Muscle layer of colon (tissue), 2 donors: ENCODE results near the gene KRTAP4-16.

Source experiments
- H3K27ac ChIP-seq: one replicate; pipeline ENCODE4 v1.7.0; 2013; ENCODE audit warnings: low read depth, mild to moderate bottlenecking, low read length, moderate library complexity
- H3K27me3 ChIP-seq, 2 donors: one replicate each; pipeline ENCODE4 v1.7.0; 2013; ENCODE audit warnings: low read length in 2 of 2, mild to moderate bottlenecking in 2 of 2; ENCODE audit not compliant: insufficient read depth in 2 of 2, control insufficient read depth in 1 of 2
- H3K36me3 ChIP-seq: one replicate; pipeline ENCODE4 v1.7.0; 2013; ENCODE audit warnings: mild to moderate bottlenecking, low read length; ENCODE audit not compliant: insufficient read depth
- H3K4me1 ChIP-seq: one replicate; pipeline ENCODE4 v1.7.0; 2013; ENCODE audit warnings: mild to moderate bottlenecking, low read length; ENCODE audit not compliant: insufficient read depth
- H3K4me3 ChIP-seq, 2 donors: one replicate each; pipeline ENCODE4 v1.7.0; 2013; ENCODE audit warnings: low read length in 2 of 2, low read depth in 1 of 2, mild to moderate bottlenecking in 1 of 2, moderate library complexity in 1 of 2
- H3K9ac ChIP-seq: one replicate; pipeline ENCODE4 v1.7.0; 2013; ENCODE audit warnings: low read length
- H3K9me3 ChIP-seq: one replicate; pipeline ENCODE4 v1.7.0; 2013; ENCODE audit warnings: mild to moderate bottlenecking, low read length
- donor health status: abdominal sarcoma.
- donor health status: Adenocarcinoma of cecum.

Gene KRTAP4-16

DNA sequence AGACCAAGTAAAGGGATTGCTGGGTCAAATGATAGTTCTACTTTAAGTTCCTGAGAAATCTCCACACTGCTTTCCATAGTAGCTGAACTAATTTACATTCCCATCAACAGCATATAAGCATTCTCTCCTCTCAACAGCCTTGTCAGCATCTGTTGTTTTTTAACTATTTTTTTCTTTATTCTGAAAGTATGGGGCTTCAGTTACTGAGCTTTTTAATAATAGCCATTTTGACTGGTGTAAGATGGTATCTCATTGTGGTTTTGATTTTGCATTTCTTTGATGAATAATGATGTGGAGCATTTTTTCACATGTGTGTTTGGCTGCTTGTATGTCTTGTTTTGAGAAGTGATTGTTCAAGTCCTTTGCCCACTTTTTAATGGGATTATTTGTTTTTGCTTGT is 49.4 kb downstream of the KRTAP4-16 start:
- H3K9ac ChIP-seq = no peak overlapping the region
- H3K27ac ChIP-seq = no peak overlapping the region
- no peaks in the 10 kb centered on the region for H3K9me3 ChIP-seq
- H3K27me3 ChIP-seq = no peaks in the 10 kb centered on the region
- H3K4me3 ChIP-seq = no peak overlapping the region
- H3K4me1 ChIP-seq = no peaks in the 10 kb centered on the region
- H3K36me3 ChIP-seq = no peaks in the 10 kb centered on the region
